Activated gamma-delta T cell treated with anti-CD3 and anti-CD28 coated beads, Interleukin-2, amount 50 U/mL, for 16 hours (primary cell): Measurements from ENCODE around the gene CISD3.
"Not testable (repeated sequence)": the region's sequence is repeated elsewhere in the genome, so short reads cannot be mapped to it uniquely, and the experiment has no call there.

ENCODE experiments used
- DNase-seq: peaks from one replicate; pipeline ENCODE4 v3.0.0-alpha.2; 2020; ENCODE audit warnings: low read depth

CISD3 gene

DNA sequence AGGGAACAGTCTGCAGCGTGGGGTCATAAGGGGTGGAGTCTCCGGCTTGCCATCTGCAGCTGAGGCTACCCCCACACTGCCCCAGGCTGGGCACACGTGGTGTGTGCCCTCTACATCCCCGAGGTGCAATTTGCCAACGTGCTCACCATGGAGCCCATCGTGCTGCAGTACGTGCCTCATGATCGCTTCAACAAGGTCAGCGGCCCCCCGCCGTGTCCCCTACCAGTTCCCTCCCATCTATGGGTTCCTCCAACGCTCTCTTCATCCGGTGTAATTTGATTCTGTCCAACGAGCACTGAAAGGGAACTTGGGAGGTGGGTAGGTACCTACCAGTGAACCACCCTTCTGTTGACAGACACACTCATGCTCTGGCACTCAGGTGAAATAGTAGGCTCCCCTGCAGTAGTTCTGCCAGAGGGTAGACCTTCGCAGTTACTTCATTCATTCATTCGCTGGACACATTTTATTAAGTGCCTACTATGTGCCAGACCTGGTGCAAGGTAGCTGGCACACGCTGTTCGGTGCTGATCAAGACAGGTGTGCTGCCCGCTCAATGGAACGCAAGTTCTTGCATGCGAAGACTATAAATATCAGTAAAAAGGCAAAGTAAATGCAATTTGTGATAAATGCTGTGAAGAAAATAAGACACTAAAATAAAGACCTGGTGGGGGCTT is 22.3 kb upstream of the CISD3 start:
- no peak for DNase-seq

DNA sequence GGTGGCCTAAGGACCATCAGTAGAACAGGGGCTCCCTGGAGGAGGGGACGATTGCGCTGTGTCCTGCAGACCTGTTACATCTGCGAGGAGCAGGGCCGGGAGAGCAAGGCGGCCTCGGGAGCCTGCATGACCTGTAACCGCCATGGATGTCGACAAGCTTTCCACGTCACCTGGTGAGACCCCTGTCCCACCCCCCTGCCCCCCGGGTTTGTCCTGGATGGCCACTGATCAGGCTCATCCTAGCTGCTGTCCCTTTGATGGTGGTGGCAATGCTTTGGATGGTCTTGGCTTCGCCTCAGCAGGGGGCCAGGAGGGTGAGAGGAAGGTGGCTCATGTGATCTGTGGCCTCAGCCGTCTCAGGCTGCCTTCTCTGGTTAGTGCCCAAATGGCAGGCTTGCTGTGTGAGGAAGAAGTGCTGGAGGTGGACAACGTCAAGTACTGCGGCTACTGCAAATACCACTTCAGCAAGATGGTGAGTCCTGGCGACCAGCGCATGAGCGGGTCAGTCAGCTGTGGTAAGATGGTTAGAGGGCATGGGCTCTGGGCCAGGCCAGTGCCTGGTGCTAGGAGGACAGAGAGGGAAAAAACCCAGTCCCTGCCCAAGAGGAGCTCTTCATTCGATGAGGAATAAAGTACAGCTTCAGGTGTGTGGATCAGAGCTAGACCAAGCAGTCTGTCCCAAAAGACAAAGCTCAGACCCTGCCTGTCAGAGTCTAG is 20.9 kb upstream of the CISD3 start:
- no peak for DNase-seq

DNA sequence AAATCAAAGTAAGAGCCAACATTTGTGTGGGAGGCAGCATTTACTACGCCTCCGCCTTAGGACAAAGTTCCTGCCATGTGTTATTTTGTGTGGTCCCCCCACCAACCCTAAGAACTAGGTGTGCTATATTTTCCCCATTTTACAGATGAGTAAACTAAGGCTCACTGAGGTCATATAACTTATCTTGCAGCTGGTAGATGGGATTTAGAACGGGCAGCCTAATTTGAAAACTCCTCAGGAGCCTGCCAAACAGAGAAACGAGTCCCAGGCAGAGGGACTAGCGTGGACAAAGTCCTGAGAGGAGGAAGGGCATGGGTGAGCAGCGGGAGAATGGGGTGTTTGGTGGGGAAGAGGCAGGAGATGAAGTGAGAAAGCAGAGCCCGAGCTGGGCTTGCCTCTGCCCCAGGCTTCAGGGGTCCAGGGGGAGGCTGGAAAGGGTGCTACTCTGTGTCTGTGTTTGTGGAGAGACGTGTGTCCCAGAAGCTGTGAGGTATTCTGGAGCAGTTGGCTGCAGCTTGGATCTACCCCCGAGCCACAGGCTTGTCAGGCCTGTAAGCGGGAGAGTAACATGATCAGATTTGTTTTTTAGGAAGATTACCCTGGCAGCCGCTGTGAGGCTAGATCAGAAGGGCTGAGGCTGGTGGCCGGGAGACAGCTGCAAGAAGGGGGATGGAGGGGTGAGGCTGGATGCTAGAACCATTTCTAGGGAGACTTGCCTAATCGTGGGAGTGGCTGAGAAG is 20.1 kb upstream of the CISD3 start:
- no peak for DNase-seq

DNA sequence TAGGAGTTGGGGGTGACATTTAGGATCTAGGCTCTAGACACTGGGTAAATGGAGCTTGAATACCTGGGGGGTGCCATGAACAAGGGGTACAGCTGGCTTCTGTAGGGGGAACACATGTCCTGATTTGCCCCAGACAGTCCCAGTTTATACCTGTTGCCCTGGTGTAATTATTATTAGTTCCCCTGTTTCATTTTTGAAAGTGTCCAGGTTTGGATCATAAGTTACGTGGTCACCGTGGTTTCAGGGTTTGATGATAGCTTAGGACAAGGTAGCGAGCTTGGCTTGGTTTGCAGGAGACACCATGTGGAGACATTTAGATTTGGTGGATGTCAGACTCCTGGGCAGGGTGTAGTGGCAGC is 19.6 kb upstream of the CISD3 start:
- DNase-seq, result no peak

DNA sequence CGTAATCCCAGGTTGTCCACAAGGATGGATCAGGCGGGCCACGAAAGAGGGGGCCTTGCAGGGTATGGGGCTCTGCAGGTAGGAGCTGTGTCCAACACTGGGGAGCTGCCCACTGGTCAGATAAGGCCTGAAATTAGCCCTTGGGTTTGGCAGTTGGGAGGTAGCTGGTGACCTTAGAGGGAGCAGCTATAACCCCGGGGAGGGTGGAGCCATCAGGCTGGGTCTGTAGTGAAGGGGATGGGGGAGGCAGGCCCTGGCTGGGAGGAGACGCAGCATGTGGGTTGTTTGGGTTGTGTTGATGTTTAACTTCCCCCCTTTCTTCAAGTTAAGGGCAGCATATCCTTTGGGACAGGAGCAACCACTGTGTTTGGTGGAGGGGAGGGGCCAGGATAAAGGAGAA is 19.2 kb upstream of the CISD3 start:
- DNase-seq, result no peak

DNA sequence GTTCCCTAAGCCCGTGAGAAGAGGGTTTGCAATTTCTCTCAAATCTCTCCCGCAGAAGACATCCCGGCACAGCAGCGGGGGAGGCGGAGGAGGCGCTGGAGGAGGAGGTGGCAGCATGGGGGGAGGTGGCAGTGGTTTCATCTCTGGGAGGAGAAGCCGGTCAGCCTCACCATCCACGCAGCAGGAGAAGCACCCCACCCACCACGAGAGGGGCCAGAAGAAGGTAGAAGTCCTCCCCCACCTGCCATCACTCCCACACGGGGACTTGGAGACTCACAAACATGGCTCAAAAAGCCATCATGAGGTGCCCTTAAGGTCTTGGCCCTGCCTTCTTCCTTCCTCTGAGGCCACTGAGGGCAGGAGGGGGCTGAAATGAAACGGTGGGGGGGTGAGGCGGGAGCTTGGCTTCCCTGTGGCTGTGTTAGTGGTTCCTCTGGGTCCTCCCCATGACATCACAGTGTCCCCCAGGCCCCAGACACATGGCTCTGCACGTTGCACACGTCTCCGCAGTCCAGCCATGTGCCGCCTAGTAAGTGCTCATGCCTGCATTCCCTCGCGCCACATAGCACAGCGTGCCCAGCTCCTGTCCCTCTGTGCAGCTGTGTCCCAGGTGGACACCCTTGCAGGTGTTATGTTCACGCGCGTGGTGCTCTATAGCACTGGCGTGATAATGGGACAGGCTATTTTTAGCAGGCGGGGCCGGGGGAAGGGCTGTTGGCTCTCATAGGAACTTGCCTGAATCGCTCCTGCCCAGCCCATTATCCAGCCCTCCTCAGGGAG is 18.2 kb upstream of the CISD3 start:
- no peak for DNase-seq

DNA sequence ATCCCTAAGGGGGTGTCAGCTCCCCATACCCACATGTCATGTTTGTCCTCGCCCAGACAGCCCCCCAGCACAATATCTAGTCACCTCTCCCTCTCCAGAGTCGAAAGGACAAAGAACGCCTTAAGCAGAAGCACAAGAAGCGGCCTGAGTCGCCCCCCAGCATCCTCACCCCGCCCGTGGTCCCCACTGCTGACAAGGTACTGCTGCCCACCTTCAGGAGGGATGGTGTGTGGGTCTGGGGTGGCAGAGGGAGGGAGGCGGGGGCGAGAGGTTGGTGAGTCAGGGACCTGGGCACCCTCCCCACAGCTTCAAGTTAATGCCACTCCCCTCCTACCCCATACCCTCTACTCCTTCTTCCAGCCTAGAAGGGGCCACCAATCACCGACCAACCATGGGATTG is 17.5 kb upstream of the CISD3 start:
- no peak for DNase-seq

DNA sequence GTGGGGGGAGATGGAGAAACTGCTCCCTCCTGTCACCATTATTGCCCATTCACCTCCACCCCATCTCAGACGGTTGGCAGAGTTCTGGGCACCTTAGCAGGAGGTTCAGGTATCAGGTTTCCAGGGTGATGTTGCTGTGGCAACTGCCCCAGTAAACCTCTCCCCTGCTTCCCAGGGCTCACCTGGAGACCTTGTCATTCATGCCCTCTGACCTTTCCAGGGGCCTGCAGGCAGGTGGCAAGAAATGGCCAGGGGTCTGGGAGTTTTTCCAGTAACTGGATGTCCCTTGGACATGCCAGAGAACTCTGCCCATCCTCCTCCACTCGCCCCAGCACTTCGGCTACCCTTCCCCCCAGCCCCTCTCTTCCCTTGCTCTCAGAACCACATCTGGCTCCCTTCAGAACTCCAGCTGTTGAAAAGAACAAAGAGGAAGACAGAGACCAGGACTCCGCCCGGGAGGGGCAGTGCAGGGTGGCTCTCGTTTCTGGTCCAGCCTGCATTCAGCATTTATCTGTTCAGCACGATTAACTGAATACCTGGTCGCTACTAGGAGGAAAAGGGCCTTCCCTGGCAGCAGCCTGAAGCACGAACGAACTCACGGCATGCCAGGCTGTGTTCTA is 16.6 kb upstream of the CISD3 start:
- no peak for DNase-seq

DNA sequence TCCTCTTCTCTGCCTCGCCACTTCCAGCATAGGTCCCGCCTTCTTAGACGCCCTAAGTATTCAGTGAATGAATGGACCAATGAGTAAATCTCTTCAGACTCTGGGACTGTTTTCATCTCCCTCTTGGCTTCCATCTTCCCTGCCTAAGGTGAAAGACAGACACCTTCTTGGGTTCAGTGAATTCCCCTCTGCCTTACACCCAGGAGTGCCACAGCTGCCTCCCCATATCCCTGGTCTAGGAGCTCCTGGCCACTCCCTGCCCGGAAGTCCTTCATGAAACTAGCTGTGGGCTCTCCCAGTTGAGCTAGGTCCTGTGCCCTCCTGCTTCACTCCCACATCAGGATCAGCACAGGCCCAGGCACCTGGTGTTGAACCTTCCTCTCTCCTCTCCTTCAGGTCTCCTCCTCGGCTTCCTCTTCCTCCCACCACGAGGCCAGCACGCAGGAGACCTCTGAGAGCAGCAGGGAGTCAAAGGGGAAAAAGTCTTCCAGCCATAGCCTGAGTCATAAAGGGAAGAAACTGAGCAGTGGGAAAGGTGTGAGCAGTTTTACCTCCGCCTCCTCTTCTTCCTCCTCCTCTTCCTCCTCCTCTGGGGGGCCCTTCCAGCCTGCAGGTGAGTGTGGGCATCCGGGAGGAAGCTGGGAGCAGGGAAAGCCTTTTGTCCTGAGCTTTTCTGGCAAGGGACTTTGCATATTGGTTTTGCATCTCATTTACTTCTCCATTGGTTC is 14.8 kb upstream of the CISD3 start:
- no peak for DNase-seq

DNA sequence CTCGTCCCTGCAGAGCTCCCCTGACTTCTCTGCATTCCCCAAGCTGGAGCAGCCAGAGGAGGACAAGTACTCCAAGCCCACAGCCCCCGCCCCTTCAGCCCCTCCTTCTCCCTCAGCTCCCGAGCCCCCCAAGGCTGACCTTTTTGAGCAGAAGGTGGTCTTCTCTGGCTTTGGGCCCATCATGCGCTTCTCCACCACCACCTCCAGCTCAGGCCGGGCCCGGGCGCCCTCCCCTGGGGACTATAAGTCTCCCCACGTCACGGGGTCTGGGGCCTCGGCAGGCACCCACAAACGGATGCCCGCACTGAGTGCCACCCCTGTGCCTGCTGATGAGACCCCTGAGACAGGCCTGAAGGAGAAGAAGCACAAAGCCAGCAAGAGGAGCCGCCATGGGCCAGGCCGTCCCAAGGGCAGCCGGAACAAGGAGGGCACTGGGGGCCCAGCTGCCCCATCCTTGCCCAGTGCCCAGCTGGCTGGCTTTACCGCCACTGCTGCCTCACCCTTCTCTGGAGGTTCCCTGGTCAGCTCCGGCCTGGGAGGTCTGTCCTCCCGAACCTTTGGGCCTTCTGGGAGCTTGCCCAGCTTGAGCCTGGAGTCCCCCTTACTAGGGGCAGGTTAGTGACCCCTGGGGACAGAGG is 13.7 kb upstream of the CISD3 start:
- DNase-seq, result no peak

DNA sequence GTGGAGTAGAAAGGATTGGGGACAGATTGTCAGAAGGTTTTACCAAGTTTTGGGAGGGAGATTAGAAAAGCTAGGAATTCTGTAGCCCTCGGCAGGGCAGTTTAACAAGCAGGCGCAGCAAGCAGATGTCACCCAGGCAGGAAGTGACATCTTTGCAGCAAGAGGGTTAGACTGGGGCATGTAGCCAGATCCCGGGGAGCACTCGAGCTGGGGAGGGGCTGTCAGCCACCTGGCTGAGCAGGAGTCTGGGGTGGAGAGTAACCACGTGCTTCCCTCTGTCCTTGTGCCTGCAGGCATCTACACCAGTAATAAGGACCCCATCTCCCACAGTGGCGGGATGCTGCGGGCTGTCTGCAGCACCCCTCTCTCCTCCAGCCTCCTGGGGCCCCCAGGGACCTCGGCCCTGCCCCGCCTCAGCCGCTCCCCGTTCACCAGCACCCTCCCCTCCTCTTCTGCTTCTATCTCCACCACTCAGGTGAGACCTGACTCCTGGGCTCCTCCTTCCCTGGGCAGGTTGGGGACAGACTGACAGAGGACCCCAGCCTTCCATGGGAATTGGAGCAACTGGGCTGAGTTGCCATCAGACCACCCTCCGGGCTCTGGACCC is 12.9 kb upstream of the CISD3 start:
- no peak for DNase-seq

DNA sequence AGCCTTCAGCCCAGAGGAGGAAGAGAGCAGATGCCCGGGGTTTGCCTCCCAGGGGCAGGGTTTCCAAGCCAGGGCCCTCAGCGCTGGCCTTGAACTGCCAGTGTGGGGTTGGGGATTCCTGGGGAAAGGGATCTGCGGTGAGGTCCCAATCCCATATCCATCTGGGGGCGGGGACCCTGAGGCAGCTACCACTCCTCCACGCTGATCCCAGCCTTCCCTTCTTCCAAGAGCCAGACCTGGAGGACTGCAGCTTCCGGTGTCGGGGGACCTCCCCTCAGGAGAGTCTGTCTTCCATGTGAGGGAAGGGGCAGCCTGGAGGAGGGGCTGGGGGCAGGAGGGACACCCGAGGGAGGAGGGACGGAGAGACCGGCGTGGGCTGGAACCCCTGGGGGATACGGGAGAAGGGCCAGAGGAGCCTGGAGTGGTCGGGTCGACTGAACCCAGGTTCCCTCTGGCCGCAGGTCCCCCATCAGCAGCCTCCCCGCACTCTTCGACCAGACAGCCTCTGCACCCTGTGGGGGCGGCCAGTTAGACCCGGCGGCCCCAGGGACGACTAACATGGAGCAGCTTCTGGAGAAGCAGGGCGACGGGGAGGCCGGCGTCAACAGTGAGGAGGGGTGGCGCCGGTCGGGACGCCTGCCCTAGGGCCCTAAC is 10.7 kb upstream of the CISD3 start:
- DNase-seq, result no peak

DNA sequence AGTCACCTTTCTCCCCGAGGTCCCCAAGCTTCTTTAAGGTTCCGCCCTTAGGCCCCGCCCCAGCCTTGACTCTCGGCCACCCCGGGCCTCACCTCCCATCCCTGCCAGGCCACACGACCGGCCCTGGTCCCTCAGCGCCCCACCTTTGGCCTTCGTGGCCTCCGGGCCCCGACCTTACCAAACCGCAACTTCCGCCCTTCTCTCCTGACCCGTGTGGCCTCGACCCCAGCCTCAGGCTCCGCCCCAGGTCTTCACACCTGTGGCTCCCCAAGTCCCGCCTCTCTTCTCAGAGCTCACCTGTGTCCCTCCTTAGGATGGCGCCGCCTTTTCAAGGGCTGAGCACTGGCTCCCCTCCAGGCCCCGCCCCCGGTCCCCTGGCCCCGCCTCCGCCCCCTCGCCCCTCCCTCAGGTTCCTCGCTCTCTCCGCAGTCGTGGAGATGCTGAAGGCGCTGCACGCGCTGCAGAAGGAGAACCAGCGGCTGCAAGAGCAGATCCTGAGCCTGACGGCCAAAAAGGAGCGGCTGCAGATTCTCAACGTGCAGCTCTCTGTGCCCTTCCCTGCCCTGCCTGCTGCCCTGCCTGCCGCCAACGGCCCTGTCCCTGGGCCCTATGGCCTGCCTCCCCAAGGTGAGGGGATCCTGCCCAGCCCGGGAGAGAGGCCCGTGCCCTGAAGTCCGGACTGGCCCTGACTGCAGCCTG is 10.0 kb upstream of the CISD3 start:
- no peak for DNase-seq

DNA sequence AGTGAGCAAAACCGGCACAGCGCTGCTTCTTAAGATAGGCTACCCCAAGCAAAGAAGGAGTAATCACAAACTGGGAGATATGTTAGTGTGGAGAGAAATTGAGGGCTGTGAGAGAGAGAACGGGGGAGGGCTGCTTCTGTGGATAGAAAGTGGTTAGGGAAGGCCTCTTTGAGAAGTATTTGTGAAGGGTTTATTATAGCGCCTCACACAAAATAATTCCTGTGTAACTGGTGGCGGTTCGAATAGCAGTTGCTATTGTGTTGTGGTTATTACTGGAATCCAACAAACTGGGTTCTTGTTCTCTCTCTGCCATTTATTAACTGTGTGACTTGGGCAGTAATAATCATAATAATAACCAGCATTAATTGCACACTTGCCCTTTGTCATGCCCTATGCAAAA is 9.2 kb upstream of the CISD3 start:
- DNase-seq, result no peak

DNA sequence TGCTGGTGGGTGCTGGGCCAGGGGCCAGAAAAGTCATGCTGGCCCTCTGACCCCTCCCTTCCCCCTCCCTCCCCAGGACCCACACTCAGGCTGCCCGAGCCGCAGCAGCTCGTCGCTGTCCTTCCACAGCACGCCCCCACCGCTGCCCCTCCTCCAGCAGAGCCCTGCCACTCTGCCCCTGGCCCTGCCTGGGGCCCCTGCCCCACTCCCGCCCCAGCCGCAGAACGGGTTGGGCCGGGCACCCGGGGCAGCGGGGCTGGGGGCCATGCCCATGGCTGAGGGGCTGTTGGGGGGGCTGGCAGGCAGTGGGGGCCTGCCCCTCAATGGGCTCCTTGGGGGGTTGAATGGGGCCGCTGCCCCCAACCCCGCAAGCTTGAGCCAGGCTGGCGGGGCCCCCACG is 8.3 kb upstream of the CISD3 start:
- DNase-seq, result no peak

DNA sequence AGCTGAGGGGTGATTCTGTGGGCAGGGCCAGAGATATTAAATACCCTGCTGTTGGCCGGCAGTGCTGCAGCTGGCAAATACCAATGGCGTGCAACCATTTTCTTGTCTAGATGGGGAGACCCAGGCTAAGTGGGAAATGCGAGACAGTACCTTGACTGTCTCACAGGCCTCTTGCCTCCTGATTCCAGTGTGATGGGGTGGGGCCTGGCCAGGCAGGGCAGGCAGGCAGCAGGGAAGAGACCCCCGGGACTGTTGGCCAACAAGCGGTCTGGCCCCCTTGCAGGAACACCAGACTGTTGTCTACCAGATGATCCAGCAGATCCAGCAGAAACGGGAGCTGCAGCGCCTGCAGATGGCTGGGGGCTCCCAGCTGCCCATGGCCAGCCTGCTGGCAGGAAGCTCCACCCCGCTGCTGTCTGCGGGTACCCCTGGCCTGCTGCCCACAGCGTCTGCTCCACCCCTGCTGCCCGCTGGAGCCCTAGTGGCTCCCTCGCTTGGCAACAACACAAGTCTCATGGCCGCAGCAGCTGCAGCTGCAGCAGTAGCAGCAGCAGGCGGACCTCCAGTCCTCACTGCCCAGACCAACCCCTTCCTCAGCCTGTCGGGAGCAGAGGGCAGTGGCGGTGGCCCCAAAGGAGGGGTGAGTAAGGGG is 5.7 kb upstream of the CISD3 start:
- DNase-seq, result no peak

DNA sequence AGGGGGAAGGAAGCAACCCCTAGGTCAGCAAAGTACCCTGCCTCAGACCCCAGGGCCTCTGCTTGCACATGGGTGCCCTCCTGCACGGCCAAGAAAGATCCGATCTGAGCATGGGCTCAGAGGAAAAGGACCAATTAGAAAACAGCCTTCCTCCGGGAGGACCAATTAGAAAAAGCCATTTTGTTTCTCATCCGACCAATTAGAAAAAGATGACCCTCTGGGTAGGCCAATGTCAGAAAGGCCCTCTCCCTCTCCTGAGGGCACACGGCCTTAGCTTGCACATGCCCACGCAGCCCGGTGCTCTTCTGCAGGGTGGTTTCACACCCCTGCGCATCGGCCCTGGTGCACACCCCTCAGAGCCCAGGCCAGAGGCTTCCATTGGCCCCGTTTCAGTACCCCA is 5.1 kb upstream of the CISD3 start:
- DNase-seq, result no peak

DNA sequence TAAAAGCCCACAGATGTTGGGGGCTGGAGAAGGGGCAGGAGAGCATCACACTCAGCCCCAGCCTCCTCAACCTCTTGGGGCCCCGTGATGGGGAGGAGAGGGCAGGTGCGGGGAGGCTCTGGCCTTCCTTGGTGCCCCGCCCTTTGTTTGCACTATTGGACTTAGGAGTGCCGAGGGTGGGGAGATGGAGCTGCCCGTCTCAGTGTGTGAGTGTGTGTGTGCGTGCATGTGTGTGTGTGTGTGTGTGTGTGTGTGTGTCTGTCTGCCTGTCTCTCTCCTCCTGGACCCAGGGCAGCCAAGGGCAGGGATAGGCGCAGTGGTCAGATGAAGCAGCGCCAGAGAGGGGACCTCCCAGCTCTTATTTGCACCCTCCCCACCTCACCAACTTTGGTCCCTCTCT is 4.0 kb upstream of the CISD3 start:
- DNase-seq, result not testable (repeated sequence)

DNA sequence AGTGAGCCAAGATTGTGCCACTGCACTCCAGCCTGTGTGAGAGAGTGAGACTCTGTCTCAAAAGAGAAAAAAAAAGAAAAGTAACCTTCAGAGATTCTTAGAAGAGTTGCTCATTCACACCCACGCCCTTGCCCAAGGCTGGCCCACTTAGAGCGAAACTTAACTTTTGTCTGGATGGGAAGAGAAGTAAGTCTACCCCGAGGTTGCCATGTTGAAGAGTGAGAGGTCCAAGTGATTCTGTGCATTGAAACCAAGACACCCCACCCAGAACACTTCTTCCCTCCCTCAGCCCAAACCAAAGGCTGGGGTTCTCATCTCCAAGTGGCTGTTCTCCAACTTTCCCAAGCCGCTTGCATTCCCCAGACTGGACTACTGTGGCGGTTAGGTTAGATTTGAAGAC is 2.4 kb upstream of the CISD3 start:
- DNase-seq, result peak; percentile 63
